ENCODE measurements around the gene SRSF3. TPM values are rescaled to one million over a fixed set of nuclear protein-coding genes. Genes with fewer than 3 reads are reported as not detected.

The SRSF3 gene
- total and polyA plus RNA-seq, 12 donors, result 28.9 to 291 (median 123) TPM

Small RNA genes within 50 kb of the gene (microRNA-seq; reads per million reads assigned to microRNA genes)
- gene MIR3925, result 0 to 0.38 (median 0) reads per million in 3 donors

Small RNA genes within 50 kb of the gene (small RNA-seq; reads per million reads assigned to genes)
- gene MIR3925 (0 reads per million in 2 donors), gene RNU1-88P (0.36 to 0.83 reads per million in 2 donors)

Other genes starting within 250 kb of the SRSF3 start
- 1 to 10 TPM in 6 of 9 donors, under 1 TPM in 2, not detected in 1; 0.28 to 6.0 (median 2.3) TPM for gene ETV7, start 206.7 kb upstream of the SRSF3 start, total RNA-seq
- gene ETV7, start 206.7 kb upstream of the SRSF3 start, polyA plus RNA-seq, result 1 to 10 TPM in 2 of 3 donors, under 1 TPM in 1; 0.86 to 3.0 (median 2.4) TPM
- not detected for gene PXT1, start 151.5 kb upstream of the SRSF3 start, total RNA-seq
- not detected for gene PXT1, start 151.5 kb upstream of the SRSF3 start, polyA plus RNA-seq
- gene KCTD20, start 151.4 kb upstream of the SRSF3 start, total RNA-seq, result 10 to 100 TPM; 42.2 to 78.0 (median 57.2) TPM
- gene KCTD20, start 151.4 kb upstream of the SRSF3 start, polyA plus RNA-seq, result 10 to 100 TPM; 15.3 to 66.6 (median 16.7) TPM
- gene STK38, start 46.9 kb upstream of the SRSF3 start, total RNA-seq, result 10 to 100 TPM in 7 of 9 donors, 1 to 10 TPM in 2; 7.4 to 21.3 (median 11.8) TPM
- gene STK38, start 46.9 kb upstream of the SRSF3 start, polyA plus RNA-seq, result 10 to 100 TPM; 13.9 to 17.8 (median 16.6) TPM
- 100 to 1,000 TPM in 3 of 9 donors, 10 to 100 TPM in 6; 44.7 to 154 (median 87.6) TPM for gene CDKN1A, start 84.4 kb downstream of the SRSF3 start, total RNA-seq
- gene CDKN1A, start 84.4 kb downstream of the SRSF3 start, polyA plus RNA-seq, result 10 to 100 TPM; 18.8 to 45.1 (median 25.2) TPM
- not detected for gene RAB44, start 103.5 kb downstream of the SRSF3 start, total RNA-seq
- under 1 TPM in 2 of 3 donors, not detected in 1; 0.03 to 0.16 TPM for gene RAB44, start 103.5 kb downstream of the SRSF3 start, polyA plus RNA-seq
- gene CPNE5, start 245.1 kb downstream of the SRSF3 start, total RNA-seq, result 1 to 10 TPM in 4 of 9 donors, under 1 TPM in 4, not detected in 1; 0.26 to 3.5 (median 0.95) TPM
- gene CPNE5, start 245.1 kb downstream of the SRSF3 start, polyA plus RNA-seq, result 1 to 10 TPM in 2 of 3 donors, under 1 TPM in 1; 0.71 to 2.2 (median 1.1) TPM

Data from adrenal gland (tissue), 12 donors.